Neural progenitor cell (in vitro differentiated cells): ENCODE measurements around the gene TP73.

ENCODE experiments used
- CTCF ChIP-seq: fragments of 200-600 bp; sonication (generic); IDR thresholded peaks from 2 replicates; pipeline ENCODE4 v1.5.1; 2017; ENCODE audit warnings: antibody characterized with exemption, mild to moderate bottlenecking
- EZH2 ChIP-seq: fragments of 200-600 bp; sonication (generic); IDR thresholded peaks from 2 replicates; pipeline ENCODE4 v1.6.1; 2017; ENCODE audit warnings: antibody characterized with exemption, mild to moderate bottlenecking, moderate library complexity
- EZH2phosphoT487 ChIP-seq: fragments of 200-600 bp; sonication (generic); IDR thresholded peaks from 2 replicates; pipeline ENCODE4 v1.6.1; 2017; ENCODE audit warnings: antibody characterized with exemption

GRCh38 chr1:3659093-3659492 is 6.8 kb downstream of the TP73 start:
- no peak for TF ChIP-seq CTCF
- no peak for TF ChIP-seq EZH2
- TF ChIP-seq EZH2phosphoT487 = no peak
